Body of pancreas (tissue), 4 donors: ENCODE data around the gene STK32B.

Source experiments
- CTCF ChIP-seq, 7 experiments: fragments of 450-650 bp in 4 of 7; fragments of 200-600 bp in 3 of 7; sonication (generic) in 3 of 7; IDR thresholded peaks; one replicate each; pipeline ENCODE4 v1.5.1; 2016 to 2019; ENCODE audit warnings: antibody characterized with exemption in 7 of 7
- POLR2A ChIP-seq, 3 donors: fragments of 450-650 bp; IDR thresholded peaks; one replicate each; pipeline ENCODE4 v1.6.1; 2016; ENCODE audit warnings: antibody characterized with exemption in 3 of 3, mild to moderate bottlenecking in 2 of 3

GRCh38 chr4:5366421-5366820, 315.1 kb downstream of the STK32B start:
- TF ChIP-seq CTCF (IDR thresholded peaks at IDR 0.05): no peak
- no peak for TF ChIP-seq POLR2A (IDR thresholded peaks at IDR 0.05)
